HL-60 (cell line): ENCODE data around the gene METTL2B.
"Not testable (repeated sequence)": the region's sequence is repeated elsewhere in the genome, so short reads cannot be mapped to it uniquely, and the experiment has no call there.

Experiments used
- GABPA ChIP-seq: IDR thresholded peaks from 2 replicates; pipeline ENCODE4 v1.6.1; 2012; ENCODE audit warnings: low read depth
- TF ChIP-seq, protein P1 (sequence below): IDR thresholded peaks from one replicate; pipeline ENCODE4 v1.5.1; 2011; ENCODE audit warnings: low read length, control low read depth, inconsistent platforms; ENCODE audit not compliant: insufficient read depth

DNA sequence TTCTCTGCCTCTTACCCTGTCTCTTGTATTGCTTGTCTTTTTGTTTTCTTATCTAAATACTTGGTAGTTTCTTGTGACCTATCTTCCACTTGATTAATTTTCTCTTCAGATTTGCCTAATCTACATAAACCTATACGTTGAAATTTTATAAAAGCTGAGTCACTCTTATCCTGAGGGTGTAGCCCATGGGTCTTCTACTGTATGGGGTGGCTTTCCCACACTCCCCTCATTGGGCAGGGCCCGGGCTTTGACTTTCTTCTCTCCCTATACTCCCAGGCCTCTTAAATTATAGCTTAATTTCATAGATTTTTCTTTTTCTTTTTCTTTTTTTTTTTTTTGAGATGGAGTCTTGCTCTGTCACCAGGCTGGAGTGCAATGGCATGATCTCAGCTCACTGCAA lies 66.0 kb downstream of the METTL2B start:
- TF ChIP-seq, protein P1, sequence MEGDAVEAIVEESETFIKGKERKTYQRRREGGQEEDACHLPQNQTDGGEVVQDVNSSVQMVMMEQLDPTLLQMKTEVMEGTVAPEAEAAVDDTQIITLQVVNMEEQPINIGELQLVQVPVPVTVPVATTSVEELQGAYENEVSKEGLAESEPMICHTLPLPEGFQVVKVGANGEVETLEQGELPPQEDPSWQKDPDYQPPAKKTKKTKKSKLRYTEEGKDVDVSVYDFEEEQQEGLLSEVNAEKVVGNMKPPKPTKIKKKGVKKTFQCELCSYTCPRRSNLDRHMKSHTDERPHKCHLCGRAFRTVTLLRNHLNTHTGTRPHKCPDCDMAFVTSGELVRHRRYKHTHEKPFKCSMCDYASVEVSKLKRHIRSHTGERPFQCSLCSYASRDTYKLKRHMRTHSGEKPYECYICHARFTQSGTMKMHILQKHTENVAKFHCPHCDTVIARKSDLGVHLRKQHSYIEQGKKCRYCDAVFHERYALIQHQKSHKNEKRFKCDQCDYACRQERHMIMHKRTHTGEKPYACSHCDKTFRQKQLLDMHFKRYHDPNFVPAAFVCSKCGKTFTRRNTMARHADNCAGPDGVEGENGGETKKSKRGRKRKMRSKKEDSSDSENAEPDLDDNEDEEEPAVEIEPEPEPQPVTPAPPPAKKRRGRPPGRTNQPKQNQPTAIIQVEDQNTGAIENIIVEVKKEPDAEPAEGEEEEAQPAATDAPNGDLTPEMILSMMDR, result not testable (repeated sequence)
- TF ChIP-seq GABPA, result not testable (repeated sequence)
